BE2C (cell line): Measurements from ENCODE around the gene TAPBPL.

Experiments
- DNase-seq: peaks from one replicate; pipeline ENCODE4 v3.0.0-alpha.2; 2020
- H3K27me3 ChIP-seq: fragments of 250-450 bp; sonication (Bioruptor Pico); 2 replicates; pipeline ENCODE4 v1.5.1; 2020; ENCODE audit warnings: mild to moderate bottlenecking
- H3K36me3 ChIP-seq: fragments of 250-450 bp; sonication (Bioruptor Pico); 2 replicates; pipeline ENCODE4 v1.5.1; 2020; ENCODE audit warnings: mild to moderate bottlenecking
- H3K4me1 ChIP-seq: fragments of 250-450 bp; sonication (Bioruptor Pico); 2 replicates; pipeline ENCODE4 v1.5.1; 2020
- H3K4me3 ChIP-seq: 2 replicates; pipeline ENCODE4 v1.5.1; 2011; ENCODE audit warnings: low read depth, low read length
- H3K9me3 ChIP-seq: fragments of 250-450 bp; sonication (Bioruptor Pico); 2 replicates; pipeline ENCODE4 v1.5.1; 2020
- CTCF ChIP-seq: IDR thresholded peaks from 2 replicates; pipeline ENCODE4 v1.5.1; 2012; ENCODE audit warnings: mild to moderate bottlenecking, low read depth, low read length

Gene TAPBPL

GRCh38 chr12:6459004-6459337 lies 7.1 kb downstream of the TAPBPL start:
- Histone ChIP-seq H3K4me3 (no peak overlapping the region), H3K36me3 (peaks cover 35% of the 10 kb centered on the region), H3K9me3 (no peaks in the 10 kb centered on the region), H3K4me1 (no peaks in the 10 kb centered on the region), H3K27me3 (no peaks in the 10 kb centered on the region)
- no peak for TF ChIP-seq CTCF
- no peak for DNase-seq

- Histone ChIP-seq H3K4me1 (no peaks in the 10 kb centered on the region), H3K36me3 (peaks cover 50% of the 10 kb centered on the region), H3K4me3 (no peak overlapping the region), H3K27me3 (no peaks in the 10 kb centered on the region), H3K9me3 (no peaks in the 10 kb centered on the region)
- no peak for DNase-seq
- no peak for TF ChIP-seq CTCF
Observed at GRCh38 chr12:6460751-6461371, 9.0 kb downstream of the TAPBPL start.

- no peaks in the 10 kb centered on the region for H3K9me3 ChIP-seq
- no peaks in the 10 kb centered on the region for H3K27me3 ChIP-seq
- H3K4me1 ChIP-seq: no peaks in the 10 kb centered on the region
- H3K36me3 ChIP-seq: peaks cover 51% of the 10 kb centered on the region
- no peak for TF ChIP-seq CTCF
- no peak for DNase-seq
- no peak overlapping the region for H3K4me3 ChIP-seq
Observed at GRCh38 chr12:6461401-6462233, 9.8 kb downstream of the TAPBPL start.

GRCh38 chr12:6462234-6462995 lies 10.6 kb downstream of the TAPBPL start:
- no peak for TF ChIP-seq CTCF
- Histone ChIP-seq H3K27me3 (no peaks in the 10 kb centered on the region), H3K4me1 (no peaks in the 10 kb centered on the region), H3K4me3 (no peak overlapping the region), H3K9me3 (no peaks in the 10 kb centered on the region), H3K36me3 (peaks cover 51% of the 10 kb centered on the region)
- no peak for DNase-seq

- Histone ChIP-seq H3K36me3 (peaks cover 45% of the 10 kb centered on the region), H3K9me3 (no peaks in the 10 kb centered on the region), H3K4me1 (no peaks in the 10 kb centered on the region), H3K27me3 (no peaks in the 10 kb centered on the region), H3K4me3 (no peak overlapping the region)
- no peak for DNase-seq
- no peak for TF ChIP-seq CTCF
Observed at GRCh38 chr12:6463216-6463615, 11.4 kb downstream of the TAPBPL start.
